Mesenchymal stem cell (in vitro differentiated cells and primary cell): Measurements from ENCODE around the gene HRH4.

Source experiments
- DNase-seq: peaks from one replicate; pipeline ENCODE4 v3.0.0-alpha.2; 2013
- H2AFZ ChIP-seq: one replicate; pipeline ENCODE4 v1.6.1; 2013; ENCODE audit warnings: low read depth, mild to moderate bottlenecking, control low read depth, inconsistent platforms, low read length, moderate library complexity
- H2AK5ac ChIP-seq: 2 replicates; pipeline ENCODE4 v1.6.1; 2013; ENCODE audit warnings: low read length, moderate library complexity, mild to moderate bottlenecking, inconsistent platforms; ENCODE audit not compliant: severe bottlenecking
- H2BK120ac ChIP-seq: one replicate; pipeline ENCODE4 v1.6.1; 2013; ENCODE audit warnings: low read depth, mild to moderate bottlenecking, inconsistent platforms, low read length, moderate library complexity
- H2BK12ac ChIP-seq, 2 experiments: one replicate each; pipeline ENCODE4 v1.6.1; 2013; ENCODE audit warnings: inconsistent platforms in 2 of 2, low read length in 2 of 2, mild to moderate bottlenecking in 2 of 2, moderate library complexity in 2 of 2, control low read depth in 1 of 2
- H2BK15ac ChIP-seq: one replicate; pipeline ENCODE4 v1.6.1; 2013; ENCODE audit warnings: mild to moderate bottlenecking, low read depth, inconsistent platforms; ENCODE audit not compliant: poor library complexity, severe bottlenecking
- H2BK5ac ChIP-seq: 2 replicates; pipeline ENCODE4 v1.6.1; 2013; ENCODE audit warnings: low read depth, mild to moderate bottlenecking, low read length, control low read depth, inconsistent platforms; ENCODE audit not compliant: poor library complexity, severe bottlenecking
- H3K14ac ChIP-seq, 2 experiments: one replicate each; pipeline ENCODE4 v1.6.1; 2013; ENCODE audit warnings: inconsistent platforms in 2 of 2, low read length in 2 of 2, control low read depth in 1 of 2, mild to moderate bottlenecking in 1 of 2, moderate library complexity in 1 of 2
- H3K18ac ChIP-seq, 2 experiments: one replicate each; pipeline ENCODE4 v1.6.1; 2013; ENCODE audit warnings: inconsistent platforms in 2 of 2, low read length in 2 of 2, control low read depth in 1 of 2, low read depth in 1 of 2, mild to moderate bottlenecking in 1 of 2
- H3K23ac ChIP-seq, 2 experiments: one replicate each; pipeline ENCODE4 v1.6.1; 2013; ENCODE audit warnings: inconsistent platforms in 2 of 2, low read length in 2 of 2, mild to moderate bottlenecking in 2 of 2, moderate library complexity in 2 of 2, control low read depth in 1 of 2
- H3K27ac ChIP-seq: 2 replicates; pipeline ENCODE4 v1.5.1; 2013; ENCODE audit warnings: mild to moderate bottlenecking, moderate library complexity, low read length, control low read depth, inconsistent platforms; ENCODE audit not compliant: poor library complexity, severe bottlenecking
- H3K27me3 ChIP-seq, 2 experiments: 2 replicates each; pipeline versions ENCODE4 v1.6.1 to v1.7.0; 2013; ENCODE audit warnings: low read length in 2 of 2, mild to moderate bottlenecking in 2 of 2, moderate library complexity in 2 of 2, control low read depth in 1 of 2, inconsistent platforms in 1 of 2; ENCODE audit not compliant: control insufficient read depth in 1 of 2, insufficient read depth in 1 of 2
- H3K36me3 ChIP-seq, 2 experiments: 2 replicates each; pipeline versions ENCODE4 v1.6.1 to v1.7.0; 2013; ENCODE audit warnings: low read length in 2 of 2, control low read depth in 1 of 2, inconsistent platforms in 1 of 2, low read depth in 1 of 2, mild to moderate bottlenecking in 1 of 2; ENCODE audit not compliant: insufficient read depth in 2 of 2, control insufficient read depth in 1 of 2
- H3K4ac ChIP-seq, 2 experiments: one replicate each; pipeline ENCODE4 v1.6.1; 2013; ENCODE audit warnings: inconsistent platforms in 2 of 2, low read length in 2 of 2, mild to moderate bottlenecking in 2 of 2, moderate library complexity in 2 of 2, control low read depth in 1 of 2, low read depth in 1 of 2
- H3K4me1 ChIP-seq: 2 replicates; pipeline ENCODE4 v1.6.1; 2013; ENCODE audit warnings: low read depth, low read length, control low read depth; ENCODE audit not compliant: control insufficient read depth, insufficient read depth
- H3K4me2 ChIP-seq: 2 replicates; pipeline ENCODE4 v1.6.1; 2013; ENCODE audit warnings: low read length, mild to moderate bottlenecking, inconsistent platforms; ENCODE audit not compliant: poor library complexity, severe bottlenecking
- H3K4me3 ChIP-seq, 2 experiments: 2 replicates each; pipeline versions ENCODE4 v1.5.1 to v1.7.0; 2013; ENCODE audit warnings: low read length in 2 of 2, mild to moderate bottlenecking in 2 of 2, control low read depth in 1 of 2, low read depth in 1 of 2; ENCODE audit not compliant: insufficient read depth in 1 of 2
- H3K79me1 ChIP-seq: replicated peaks from 2 replicates; pipeline ENCODE4 v1.6.1; 2013; ENCODE audit warnings: mild to moderate bottlenecking, control low read depth, low read length, inconsistent platforms; ENCODE audit not compliant: poor library complexity, severe bottlenecking
- H3K9ac ChIP-seq: 2 replicates; pipeline ENCODE4 v1.7.0; 2013; ENCODE audit warnings: mild to moderate bottlenecking, low read length, moderate library complexity
- H3K9me3 ChIP-seq: 2 replicates; pipeline ENCODE4 v1.7.0; 2013; ENCODE audit warnings: mild to moderate bottlenecking, low read length; ENCODE audit not compliant: control insufficient read depth
- H4K8ac ChIP-seq: one replicate; pipeline ENCODE4 v1.6.1; 2013; ENCODE audit warnings: inconsistent platforms, mild to moderate bottlenecking, low read length, moderate library complexity
- H4K91ac ChIP-seq: one replicate; pipeline ENCODE4 v1.6.1; 2013; ENCODE audit warnings: mild to moderate bottlenecking, low read length, inconsistent platforms
- WGBS: methylation state at CpG from one replicate; pipeline ENCODE4 v1.1.7; 2013; ENCODE audit warnings: mixed read lengths; 5-methylcytosine and 5-hydroxymethylcytosine counted together

Gene HRH4

GRCh38 chr18:24497031-24497754, 36.8 kb downstream of the HRH4 start:
- H2AK5ac ChIP-seq: no peak overlapping the region
- H2AFZ ChIP-seq: no peak overlapping the region
- H3K27me3 ChIP-seq: peaks cover 0 to 4% of the 10 kb centered on the region in 2 experiments
- H3K4me3 ChIP-seq: peak overlapping the region in 1 of 2 experiments; percentile 21
- no peak overlapping the region for H2BK5ac ChIP-seq
- no peak overlapping the region for H4K91ac ChIP-seq
- no peak overlapping the region for H3K4ac ChIP-seq
- no peak overlapping the region for H4K8ac ChIP-seq
- H2BK120ac ChIP-seq: no peak overlapping the region
- H3K9me3 ChIP-seq: no peaks in the 10 kb centered on the region
- H3K4me2 ChIP-seq: no peak overlapping the region
- H3K4me1 ChIP-seq: peaks cover 3% of the 10 kb centered on the region
- H3K18ac ChIP-seq: no peak overlapping the region
- H3K23ac ChIP-seq: no peak overlapping the region
- peak overlapping the region; percentile 30 for H3K9ac ChIP-seq
- no peaks in the 10 kb centered on the region for H3K36me3 ChIP-seq
- no peaks in the 10 kb centered on the region for H3K79me1 ChIP-seq
- H3K14ac ChIP-seq: no peak overlapping the region
- WGBS: 69% methylated on average over 1 of the region's 1 CpG
- no peak overlapping the region for H3K27ac ChIP-seq
- DNase-seq: peak; percentile 10
- no peak overlapping the region for H2BK15ac ChIP-seq
- no peak overlapping the region for H2BK12ac ChIP-seq

GRCh38 chr18:24499814-24500213, 39.4 kb downstream of the HRH4 start:
- Histone ChIP-seq H3K9me3 (no peaks in the 10 kb centered on the region), H2AK5ac (no peak overlapping the region), H3K27me3 (peaks cover 0 to 8% of the 10 kb centered on the region in 2 experiments), H3K4me1 (peaks cover 1% of the 10 kb centered on the region), H2BK120ac (no peak overlapping the region), H2BK15ac (no peak overlapping the region), H3K36me3 (no peaks in the 10 kb centered on the region), H3K4me2 (no peak overlapping the region), H3K14ac (no peak overlapping the region), H3K4me3 (no peak overlapping the region), H4K8ac (no peak overlapping the region), H3K18ac (no peak overlapping the region), H3K79me1 (no peaks in the 10 kb centered on the region), H3K23ac (no peak overlapping the region), H2BK12ac (no peak overlapping the region), H4K91ac (no peak overlapping the region), H3K4ac (no peak overlapping the region), H2AFZ (no peak overlapping the region), H2BK5ac (no peak overlapping the region), H3K27ac (no peak overlapping the region), H3K9ac (no peak overlapping the region)
- 57% methylated on average over 5 of the region's 5 CpGs for WGBS
- DNase-seq: no peak

GRCh38 chr18:24500217-24500616, 39.8 kb downstream of the HRH4 start:
- Histone ChIP-seq H3K4ac (no peak overlapping the region), H3K4me2 (no peak overlapping the region), H4K8ac (no peak overlapping the region), H3K36me3 (no peaks in the 10 kb centered on the region), H2BK12ac (no peak overlapping the region), H3K9me3 (no peaks in the 10 kb centered on the region), H3K79me1 (no peaks in the 10 kb centered on the region), H2BK15ac (no peak overlapping the region), H4K91ac (no peak overlapping the region), H2BK120ac (no peak overlapping the region), H3K27ac (no peak overlapping the region), H3K9ac (no peak overlapping the region), H3K4me3 (no peak overlapping the region), H3K27me3 (peaks cover 0 to 8% of the 10 kb centered on the region in 2 experiments), H2AK5ac (no peak overlapping the region), H3K18ac (no peak overlapping the region), H3K23ac (no peak overlapping the region), H2AFZ (no peak overlapping the region), H3K14ac (no peak overlapping the region), H2BK5ac (no peak overlapping the region), H3K4me1 (peaks cover 1% of the 10 kb centered on the region)
- no peak for DNase-seq
- 89% methylated on average over 2 of the region's 2 CpGs for WGBS

- Histone ChIP-seq H3K4me1 (peaks cover 1% of the 10 kb centered on the region), H2BK15ac (no peak overlapping the region), H4K91ac (no peak overlapping the region), H3K14ac (no peak overlapping the region), H2AFZ (no peak overlapping the region), H3K23ac (no peak overlapping the region), H2BK120ac (no peak overlapping the region), H2AK5ac (no peak overlapping the region), H3K79me1 (no peaks in the 10 kb centered on the region), H2BK12ac (no peak overlapping the region), H3K27ac (no peak overlapping the region), H3K18ac (no peak overlapping the region), H4K8ac (no peak overlapping the region), H3K4ac (no peak overlapping the region), H3K36me3 (no peaks in the 10 kb centered on the region), H3K27me3 (peaks cover 0 to 8% of the 10 kb centered on the region in 2 experiments), H3K9ac (no peak overlapping the region), H3K4me3 (no peak overlapping the region), H3K4me2 (no peak overlapping the region), H2BK5ac (no peak overlapping the region), H3K9me3 (no peaks in the 10 kb centered on the region)
- DNase-seq: no peak
- WGBS: 92% methylated on average over 6 of the region's 6 CpGs
Observed at GRCh38 chr18:24500766-24501165, 40.3 kb downstream of the HRH4 start.
